ENCODE measurements around the gene EIF3K. TPM values are rescaled to one million over a fixed set of nuclear protein-coding genes. Genes with fewer than 3 reads are reported as not detected.
A peak's percentile ranks its signal among the peaks of the same experiment; 100 is the strongest.

EIF3K gene
- total RNA-seq, 1 experiment from 2014 or later: 320 TPM

GRCh38 chr19:38663957-38664502 lies 45.0 kb downstream of the EIF3K start:
- no peak for DNase-seq
- Histone ChIP-seq H3K4me3 (no peak overlapping the region), H3K36me3 (peaks cover 6% of the 10 kb centered on the region; the same call in 1 of the 2 replicates), H3K27ac (no peak overlapping the region), H3K4me1 (peaks cover 63% of the 10 kb centered on the region), H3K27me3 (no peaks in the 10 kb centered on the region), H3K9me3 (replicated peaks) (no peaks in the 10 kb centered on the region)

GRCh38 chr19:38664503-38665211 lies 45.7 kb downstream of the EIF3K start:
- Histone ChIP-seq H3K27ac (no peak overlapping the region), H3K4me1 (peaks cover 62% of the 10 kb centered on the region), H3K27me3 (no peaks in the 10 kb centered on the region), H3K9me3 (replicated peaks) (no peaks in the 10 kb centered on the region), H3K4me3 (no peak overlapping the region), H3K36me3 (peaks cover 6% of the 10 kb centered on the region; the same call in 1 of the 2 replicates)
- DNase-seq: peak in 1 of 2 experiments; percentile 61

GRCh38 chr19:38665219-38665931 lies 46.4 kb downstream of the EIF3K start:
- Histone ChIP-seq H3K27ac (peak overlapping the region; percentile 29; the same call in 1 of the 2 replicates), H3K27me3 (no peaks in the 10 kb centered on the region), H3K36me3 (peaks cover 6% of the 10 kb centered on the region; the same call in 1 of the 2 replicates), H3K9me3 (replicated peaks) (no peaks in the 10 kb centered on the region), H3K4me1 (peaks cover 56% of the 10 kb centered on the region), H3K4me3 (no peak overlapping the region)
- no peak for DNase-seq

GRCh38 chr19:38665950-38666662 lies 47.1 kb downstream of the EIF3K start:
- no peak for DNase-seq
- Histone ChIP-seq H3K27me3 (no peaks in the 10 kb centered on the region), H3K4me3 (no peak overlapping the region), H3K27ac (peak overlapping the region; percentile 29; the same call in 1 of the 2 replicates), H3K9me3 (replicated peaks) (no peaks in the 10 kb centered on the region), H3K36me3 (peaks cover 4% of the 10 kb centered on the region; the same call in 1 of the 2 replicates), H3K4me1 (peaks cover 60% of the 10 kb centered on the region)

- Histone ChIP-seq H3K27me3 (no peaks in the 10 kb centered on the region), H3K4me1 (peaks cover 60% of the 10 kb centered on the region), H3K9me3 (replicated peaks) (no peaks in the 10 kb centered on the region), H3K27ac (peak overlapping the region; percentile 29), H3K4me3 (no peak overlapping the region), H3K36me3 (no peaks in the 10 kb centered on the region; the same call in 1 of the 2 replicates)
- DNase-seq: peak; percentile 84 to 90
Observed at GRCh38 chr19:38666663-38667511, 47.9 kb downstream of the EIF3K start.

- Histone ChIP-seq H3K9me3 (replicated peaks) (no peaks in the 10 kb centered on the region), H3K4me3 (no peak overlapping the region), H3K27ac (peak overlapping the region; percentile 29), H3K4me1 (peaks cover 60% of the 10 kb centered on the region), H3K36me3 (no peaks in the 10 kb centered on the region; the same call in 1 of the 2 replicates), H3K27me3 (no peaks in the 10 kb centered on the region)
- DNase-seq: no peak
Observed at GRCh38 chr19:38667661-38668171, 48.7 kb downstream of the EIF3K start.

- no peak overlapping the region for H3K27ac ChIP-seq
- no peak for DNase-seq
Observed at GRCh38 chr19:38669552-38669951, 50.6 kb downstream of the EIF3K start.

GRCh38 chr19:38670921-38671398 lies 52.0 kb downstream of the EIF3K start:
- Histone ChIP-seq H3K27me3 (no peaks in the 10 kb centered on the region), H3K36me3 (no peaks in the 10 kb centered on the region; the same call in 1 of the 2 replicates), H3K27ac (no peak overlapping the region), H3K4me1 (peaks cover 52% of the 10 kb centered on the region), H3K9me3 (replicated peaks) (no peaks in the 10 kb centered on the region), H3K4me3 (no peak overlapping the region)
- no peak for DNase-seq

More at GRCh38 chr19:38669552-38669951, 50.6 kb downstream of the EIF3K start:
- no peaks in the 10 kb centered on the region for H3K9me3 ChIP-seq (replicated peaks)
- H3K4me3 ChIP-seq: no peak overlapping the region
- H3K4me1 ChIP-seq: peaks cover 54% of the 10 kb centered on the region
- H3K36me3 ChIP-seq: no peaks in the 10 kb centered on the region; the same call in 1 of the 2 replicates
- H3K27me3 ChIP-seq: no peaks in the 10 kb centered on the region

GRCh38 chr19:38671654-38672053 lies 52.7 kb downstream of the EIF3K start:
- Histone ChIP-seq H3K4me1 (peaks cover 52% of the 10 kb centered on the region), H3K27ac (no peak overlapping the region), H3K4me3 (no peak overlapping the region)

GRCh38 chr19:38673030-38673429 lies 54.0 kb downstream of the EIF3K start:
- Histone ChIP-seq H3K36me3 (peaks cover 4% of the 10 kb centered on the region; the same call in 1 of the 2 replicates), H3K27me3 (no peaks in the 10 kb centered on the region), H3K27ac (no peak overlapping the region), H3K4me1 (peaks cover 44% of the 10 kb centered on the region), H3K9me3 (replicated peaks) (no peaks in the 10 kb centered on the region), H3K4me3 (no peak overlapping the region)
- no peak for DNase-seq

More at GRCh38 chr19:38671654-38672053, 52.7 kb downstream of the EIF3K start:
- DNase-seq: no peak
- Histone ChIP-seq H3K27me3 (no peaks in the 10 kb centered on the region), H3K36me3 (peaks cover 2% of the 10 kb centered on the region; the same call in 1 of the 2 replicates), H3K9me3 (replicated peaks) (no peaks in the 10 kb centered on the region)

GRCh38 chr19:38674388-38675171 lies 55.6 kb downstream of the EIF3K start:
- H3K27me3 ChIP-seq: no peaks in the 10 kb centered on the region
- peak overlapping the region; percentile 21 for H3K4me3 ChIP-seq
- H3K36me3 ChIP-seq: peaks cover 9% of the 10 kb centered on the region; the same call in 1 of the 2 replicates
- DNase-seq: peak; percentile 90 to 97
- no peaks in the 10 kb centered on the region for H3K9me3 ChIP-seq (replicated peaks)
- H3K27ac ChIP-seq: peak overlapping the region; percentile 71
- peaks cover 35% of the 10 kb centered on the region for H3K4me1 ChIP-seq

- Histone ChIP-seq H3K36me3 (peaks cover 9% of the 10 kb centered on the region; the same call in 1 of the 2 replicates), H3K27me3 (no peaks in the 10 kb centered on the region), H3K27ac (peak overlapping the region; percentile 71), H3K4me3 (no peak overlapping the region), H3K4me1 (peaks cover 35% of the 10 kb centered on the region), H3K9me3 (replicated peaks) (no peaks in the 10 kb centered on the region)
- no peak for DNase-seq
Observed at GRCh38 chr19:38675611-38676010, 56.6 kb downstream of the EIF3K start.

All from SJCRH30 (cell line).